ENCODE data around the gene MYO16.

- TF ChIP-seq GATA2 (IDR thresholded peaks at IDR 0.05; ENCODE audit: low read depth, low read length): no peak
- no peak for TF ChIP-seq GATA3 (IDR thresholded peaks at IDR 0.05; ENCODE audit: low read depth, low read length)
Observed at GRCh38 chr13:109028624-109029023, 399.2 kb downstream of the MYO16 start.
